Stimulated activated naive CD4-positive, alpha-beta T cell treated with Interleukin-2 at 50 U/mL for 16 hours (primary cell): ENCODE measurements around the gene LGI2.

Experiments
- DNase-seq: peaks from one replicate; lab custom pipeline; 2025; lab: John Stamatoyannopoulos, UW

LGI2 gene

GRCh38 chr4:24993551-24994080 lies 37.1 kb downstream of the LGI2 start:
- no peak for DNase-seq

- DNase-seq, result no peak
These were observed 37.8 kb downstream of the LGI2 start for GRCh38 chr4:24992968-24993367.

GRCh38 chr4:24991015-24991414 lies 39.7 kb downstream of the LGI2 start:
- no peak for DNase-seq

GRCh38 chr4:24989327-24989726 lies 41.4 kb downstream of the LGI2 start:
- DNase-seq, result no peak

- no peak for DNase-seq
These were observed 42.0 kb downstream of the LGI2 start for GRCh38 chr4:24988776-24989175.

- DNase-seq, result no peak
These were observed 45.9 kb downstream of the LGI2 start for GRCh38 chr4:24984602-24985532.

GRCh38 chr4:24980740-24981139 lies 50.0 kb downstream of the LGI2 start:
- no peak for DNase-seq

- peak; percentile 19 for DNase-seq
These were observed 50.6 kb downstream of the LGI2 start for GRCh38 chr4:24980064-24980690.

GRCh38 chr4:24979554-24979953 lies 51.2 kb downstream of the LGI2 start:
- no peak for DNase-seq

GRCh38 chr4:24978291-24979075 lies 52.3 kb downstream of the LGI2 start:
- no peak for DNase-seq

- DNase-seq, result no peak
These were observed 55.2 kb downstream of the LGI2 start for GRCh38 chr4:24975510-24975909.

GRCh38 chr4:24973747-24974601 lies 56.8 kb downstream of the LGI2 start:
- DNase-seq, result no peak

- DNase-seq, result no peak
These were observed 57.4 kb downstream of the LGI2 start for GRCh38 chr4:24973404-24973746.

GRCh38 chr4:24971192-24971591 lies 59.6 kb downstream of the LGI2 start:
- DNase-seq, result no peak

- DNase-seq, result no peak
These were observed 60.1 kb downstream of the LGI2 start for GRCh38 chr4:24970635-24971034.

GRCh38 chr4:24970191-24970590 lies 60.6 kb downstream of the LGI2 start:
- no peak for DNase-seq

- no peak for DNase-seq
These were observed 61.3 kb downstream of the LGI2 start for GRCh38 chr4:24969486-24969885.

- no peak for DNase-seq
These were observed 61.8 kb downstream of the LGI2 start for GRCh38 chr4:24968992-24969391.

- DNase-seq, result no peak
These were observed 62.5 kb downstream of the LGI2 start for GRCh38 chr4:24968278-24968677.

GRCh38 chr4:24967346-24967745 lies 63.4 kb downstream of the LGI2 start:
- no peak for DNase-seq

GRCh38 chr4:24966076-24966475 lies 64.7 kb downstream of the LGI2 start:
- no peak for DNase-seq

GRCh38 chr4:24965627-24966026 lies 65.1 kb downstream of the LGI2 start:
- DNase-seq, result no peak
